ENCODE data around the gene POLR2L. TPM values are rescaled to one million over a fixed set of nuclear protein-coding genes. Genes with fewer than 3 reads are reported as not detected.

The POLR2L gene
- total and polyA plus RNA-seq, 3 experiments from 2014 or later: 114 to 182 (median 178) TPM

DNA sequence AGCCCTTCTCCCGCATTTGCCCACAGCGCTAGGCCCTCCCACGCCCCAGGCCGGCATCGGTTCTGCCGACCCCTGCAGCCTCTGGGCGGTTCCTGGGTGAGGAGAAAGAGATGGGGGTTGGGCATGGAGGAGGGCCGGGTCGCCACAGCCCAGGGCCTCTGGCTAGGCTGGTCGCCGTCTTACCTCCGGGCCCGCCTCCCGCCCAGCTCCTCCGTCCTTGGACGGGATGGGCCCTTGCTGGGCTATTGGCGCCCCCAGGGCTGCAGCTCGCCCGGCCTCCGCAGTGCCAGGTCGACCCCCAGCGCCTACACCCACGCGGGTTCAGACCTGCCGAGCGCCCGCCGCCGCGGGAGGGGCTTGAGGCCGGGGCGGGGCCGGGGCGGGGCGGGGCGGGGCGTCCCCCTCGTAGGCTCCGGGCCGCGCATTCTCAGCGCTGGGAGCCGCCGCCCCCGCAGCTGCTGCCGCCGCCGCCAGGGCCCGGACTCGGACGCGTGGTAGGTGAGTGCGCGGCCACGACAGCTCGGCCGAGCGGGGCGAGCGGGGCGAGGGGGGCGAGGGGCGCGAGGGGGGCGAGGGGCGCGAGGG is 9.7 kb downstream of the POLR2L start, which contains the start of gene CD151:
Gene CD151 (plus strand): TSS at position 424 of the 585 bp plus-strand sequence. CDS start 3,118 bp downstream, outside the sequence.
- Mint-ChIP-seq H3K27ac (peak within 1 kb of the TSS in 3 of 8 donors; percentile 52 to 84 (median 66)), H3K36me3 (peaks cover 0 to 5% (median 0%) of the 10 kb centered on the region in 3 donors), H3K27me3 (peaks cover 3 to 17% of the 10 kb centered on the region in 2 donors), H3K4me3 (peak within 1 kb of the TSS; percentile 63 to 87 (median 72)), H3K9me3 (no peaks in the 10 kb centered on the region), H3K4me1 (peaks cover 0 to 61% (median 12%) of the 10 kb centered on the region in 3 donors)
- DNase-seq: peak in 3 of 5 donors; percentile 44 to 63 (median 44)
- ChIA-PET POLR2A (interaction anchor here (0.5 to 3.3 kb wide), 5 partner anchors 10 to 137 kb away, joined by 3 to 16 read pairs (median 5); partner anchors contain the start of genes PNPLA2, RPLP2 and TMEM80), CTCF (interaction anchor here (0.7 to 1.3 kb wide), 3 partner anchors 10 to 16 kb away, joined by 3 to 6 read pairs (median 4); partner anchors contain the start of genes POLR2L and TSPAN4)
- Histone ChIP-seq H3K27ac (ENCODE audit: low read depth, low read length) (peak within 1 kb of the TSS; percentile 59), H3K4me3 (ENCODE audit: low read length) (peak within 1 kb of the TSS; percentile 34), H3K4me1 (ENCODE audit: insufficient read depth, low read length) (peaks cover 40% of the 10 kb centered on the region), H3K9me3 (ENCODE audit: low read length) (no peaks in the 10 kb centered on the region), H3K27me3 (ENCODE audit: insufficient read depth, low read length, poor library complexity, severe bottlenecking) (peaks cover 18% of the 10 kb centered on the region), H3K36me3 (ENCODE audit: insufficient read depth, low read length) (no peaks in the 10 kb centered on the region)

DNA sequence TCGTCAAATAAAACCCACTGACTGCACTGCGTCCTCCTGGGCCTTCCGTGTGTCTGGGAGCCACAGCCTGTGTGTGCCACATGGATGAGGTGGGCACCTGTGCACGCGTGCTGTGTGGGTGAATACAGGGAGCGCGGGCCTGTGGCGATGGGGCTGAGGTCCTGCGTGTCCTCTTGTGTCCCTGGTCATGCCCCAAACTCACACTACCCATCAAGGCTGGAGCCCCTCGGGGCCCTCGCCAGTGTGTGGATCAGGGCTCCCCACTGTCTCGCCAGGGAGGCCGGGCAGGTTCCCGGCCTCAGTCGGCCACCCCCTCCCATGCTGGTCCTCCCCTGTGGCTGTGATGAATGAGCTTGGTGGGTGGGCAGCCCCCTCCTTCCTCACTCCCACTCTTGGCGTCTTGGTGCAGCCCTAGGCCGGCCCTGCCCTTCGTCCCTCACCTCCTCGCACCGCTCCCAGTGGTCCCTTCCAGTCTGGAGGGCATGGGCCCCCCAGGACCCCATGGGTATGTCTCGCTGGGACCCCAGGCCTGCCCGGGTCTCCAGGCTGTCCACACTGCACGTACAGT is 10.3 kb downstream of the POLR2L start:
- H3K9me3 Mint-ChIP-seq: no peaks in the 10 kb centered on the region
- H3K4me1 Mint-ChIP-seq: peaks cover 0 to 64% (median 14%) of the 10 kb centered on the region in 3 donors
- peaks cover 0 to 2% (median 0%) of the 10 kb centered on the region in 3 donors for H3K36me3 Mint-ChIP-seq
- Histone ChIP-seq H3K27me3 (ENCODE audit: insufficient read depth, low read length, poor library complexity, severe bottlenecking) (peaks cover 20% of the 10 kb centered on the region), H3K27ac (ENCODE audit: low read depth, low read length) (peak overlapping the region; percentile 38), H3K9me3 (ENCODE audit: low read length) (no peaks in the 10 kb centered on the region), H3K4me3 (ENCODE audit: low read length) (peak overlapping the region; percentile 19), H3K4me1 (ENCODE audit: insufficient read depth, low read length) (peaks cover 44% of the 10 kb centered on the region), H3K36me3 (ENCODE audit: insufficient read depth, low read length) (no peaks in the 10 kb centered on the region)
- CTCF ChIA-PET: interaction anchor here (0.7 to 1.4 kb wide), 4 partner anchors 9 to 16 kb away, joined by 3 to 6 read pairs (median 4); partner anchors contain the start of genes POLR2L and TSPAN4
- peaks cover 4 to 19% of the 10 kb centered on the region in 2 donors for H3K27me3 Mint-ChIP-seq
- H3K27ac Mint-ChIP-seq: peak overlapping the region in 1 of 8 donors; percentile 52
- peak overlapping the region; percentile 33 to 67 (median 54) for H3K4me3 Mint-ChIP-seq
- no peak for DNase-seq
- POLR2A ChIA-PET: interaction anchor here (0.5 to 3.3 kb wide), 6 partner anchors 9 to 137 kb away, joined by 3 to 16 read pairs (median 5); partner anchors contain the start of genes PNPLA2, RPLP2, TMEM80 and TSPAN4

DNA sequence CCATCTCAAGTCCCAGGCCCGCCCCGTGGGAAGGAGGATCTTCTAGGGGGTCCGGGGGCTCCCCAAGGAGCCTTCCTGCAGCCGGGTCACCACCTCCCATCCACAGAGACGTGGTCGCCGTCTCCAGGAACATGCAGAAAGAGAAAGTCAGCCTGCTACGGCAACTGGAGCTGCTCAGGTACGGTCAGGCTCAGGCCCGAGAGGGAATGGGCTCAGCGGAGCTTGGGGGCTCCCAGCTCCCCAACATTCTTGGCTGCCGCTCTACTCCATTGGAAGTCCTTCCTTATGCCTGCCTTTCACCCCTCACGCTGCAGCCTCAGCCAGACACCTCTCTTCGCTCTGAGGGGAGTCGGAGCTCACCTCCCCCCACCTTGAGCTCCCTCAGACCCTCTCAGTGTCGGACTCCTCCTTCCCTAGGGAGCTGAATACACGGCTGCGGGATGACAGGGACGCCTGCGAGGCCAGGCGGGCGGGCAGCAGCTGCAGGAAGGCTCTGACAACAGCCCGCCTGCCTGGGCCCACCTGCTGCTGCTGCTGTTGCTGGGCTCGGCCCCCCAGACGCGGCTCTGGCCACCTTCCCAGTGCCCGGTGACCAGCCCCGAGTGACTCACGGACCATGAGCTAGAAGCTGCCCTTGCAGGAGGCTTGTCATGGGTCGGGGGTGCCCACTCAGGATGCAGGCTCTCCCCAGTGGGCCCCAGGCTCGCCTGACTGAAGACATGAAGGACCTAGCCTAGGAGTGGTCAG is 11.0 kb downstream of the POLR2L start:
- Histone ChIP-seq H3K27me3 (ENCODE audit: insufficient read depth, low read length, poor library complexity, severe bottlenecking) (peaks cover 20% of the 10 kb centered on the region), H3K4me3 (ENCODE audit: low read length) (no peak overlapping the region)

DNA sequence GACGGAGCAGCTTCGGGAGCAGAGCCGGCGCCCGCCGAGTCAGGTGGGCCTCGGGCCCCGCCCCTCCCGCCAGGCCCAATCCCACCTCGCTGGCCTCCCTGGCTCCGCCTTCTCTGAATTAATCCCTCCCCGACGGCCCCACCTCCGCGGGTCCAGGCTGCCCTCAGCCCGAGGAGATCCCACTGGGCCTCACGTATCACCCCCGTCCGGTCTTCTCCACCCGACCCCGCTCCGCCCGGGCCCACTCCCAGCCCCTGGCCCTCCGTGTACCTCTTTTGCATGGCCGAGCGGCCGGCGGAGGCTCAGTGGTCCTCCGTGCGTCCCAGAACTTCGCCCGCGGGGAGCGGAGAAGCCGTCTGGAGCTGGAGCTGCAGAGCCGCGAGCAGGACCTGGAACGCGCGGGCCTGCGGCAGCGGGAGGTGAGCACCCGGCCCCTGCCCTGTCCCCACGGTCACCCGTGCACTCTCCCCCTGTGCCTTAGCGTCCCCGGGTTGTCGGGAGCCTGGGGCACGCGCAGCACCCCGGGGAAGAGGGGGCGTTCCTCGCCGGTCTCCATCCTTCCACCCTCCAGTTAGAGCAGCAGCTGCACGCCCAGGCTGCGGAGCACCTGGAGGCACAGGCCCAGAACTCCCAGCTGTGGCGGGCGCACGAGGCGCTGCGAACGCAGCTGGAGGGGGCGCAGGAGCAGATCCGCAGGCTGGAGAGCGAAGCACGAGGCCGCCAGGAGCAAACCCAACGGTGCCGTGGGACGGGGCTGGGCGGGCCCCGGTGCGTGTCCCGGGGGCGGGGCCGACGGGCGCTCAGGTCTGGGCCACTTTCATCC is 11.8 kb downstream of the POLR2L start:
- Mint-ChIP-seq H3K36me3 (peaks cover 0 to 1% (median 0%) of the 10 kb centered on the region in 3 donors), H3K4me1 (peaks cover 4 to 70% (median 18%) of the 10 kb centered on the region in 3 donors), H3K27me3 (peaks cover 7 to 19% of the 10 kb centered on the region in 2 donors), H3K9me3 (no peaks in the 10 kb centered on the region), H3K4me3 (peak overlapping the region; percentile 52 to 84 (median 64)), H3K27ac (no peak overlapping the region)
- peak; percentile 58 to 77 (median 64) for DNase-seq
- no peak overlapping the region for H3K27ac ChIP-seq (ENCODE audit: low read depth, low read length)
- ChIA-PET CTCF (interaction anchor here (0.7 to 1.9 kb wide), 3 partner anchors 11 to 18 kb away, joined by 3 to 7 read pairs (median 5); partner anchors contain the start of gene PNPLA2), POLR2A (interaction anchor here (0.9 to 3.3 kb wide), 4 partner anchors 10 to 35 kb away, joined by 3 to 16 read pairs (median 4); partner anchors contain the start of genes PNPLA2 and TSPAN4)
- peak overlapping the region; percentile 32 for H3K4me3 ChIP-seq (ENCODE audit: low read length)
- no peaks in the 10 kb centered on the region for H3K36me3 ChIP-seq (ENCODE audit: insufficient read depth, low read length)
- H3K9me3 ChIP-seq (ENCODE audit: low read length): no peaks in the 10 kb centered on the region
- H3K4me1 ChIP-seq (ENCODE audit: insufficient read depth, low read length): peaks cover 47% of the 10 kb centered on the region
- peaks cover 20% of the 10 kb centered on the region for H3K27me3 ChIP-seq (ENCODE audit: insufficient read depth, low read length, poor library complexity, severe bottlenecking)

More for the DNA sequence above, 11.0 kb downstream of the POLR2L start:
- H3K36me3 Mint-ChIP-seq: no peaks in the 10 kb centered on the region
- POLR2A ChIA-PET: interaction anchor here (0.9 to 3.3 kb wide), 5 partner anchors 9 to 27 kb away, joined by 3 to 16 read pairs (median 5); partner anchors contain the start of genes PNPLA2 and TSPAN4
- H3K4me1 Mint-ChIP-seq: peaks cover 4 to 70% (median 18%) of the 10 kb centered on the region in 3 donors
- H3K4me1 ChIP-seq (ENCODE audit: insufficient read depth, low read length): peaks cover 47% of the 10 kb centered on the region
- H3K4me3 Mint-ChIP-seq: peak overlapping the region; percentile 33 to 74 (median 54)
- H3K27ac ChIP-seq (ENCODE audit: low read depth, low read length): no peak overlapping the region
- H3K27ac Mint-ChIP-seq: peak overlapping the region in 1 of 8 donors; percentile 52
- CTCF ChIA-PET: interaction anchor here (0.7 to 1.9 kb wide), 4 partner anchors 9 to 17 kb away, joined by 3 to 7 read pairs (median 4); partner anchors contain the start of gene PNPLA2
- no peaks in the 10 kb centered on the region for H3K9me3 Mint-ChIP-seq
- no peaks in the 10 kb centered on the region for H3K9me3 ChIP-seq (ENCODE audit: low read length)
- H3K36me3 ChIP-seq (ENCODE audit: insufficient read depth, low read length): no peaks in the 10 kb centered on the region
- no peak for DNase-seq
- peaks cover 7 to 19% of the 10 kb centered on the region in 2 donors for H3K27me3 Mint-ChIP-seq

DNA sequence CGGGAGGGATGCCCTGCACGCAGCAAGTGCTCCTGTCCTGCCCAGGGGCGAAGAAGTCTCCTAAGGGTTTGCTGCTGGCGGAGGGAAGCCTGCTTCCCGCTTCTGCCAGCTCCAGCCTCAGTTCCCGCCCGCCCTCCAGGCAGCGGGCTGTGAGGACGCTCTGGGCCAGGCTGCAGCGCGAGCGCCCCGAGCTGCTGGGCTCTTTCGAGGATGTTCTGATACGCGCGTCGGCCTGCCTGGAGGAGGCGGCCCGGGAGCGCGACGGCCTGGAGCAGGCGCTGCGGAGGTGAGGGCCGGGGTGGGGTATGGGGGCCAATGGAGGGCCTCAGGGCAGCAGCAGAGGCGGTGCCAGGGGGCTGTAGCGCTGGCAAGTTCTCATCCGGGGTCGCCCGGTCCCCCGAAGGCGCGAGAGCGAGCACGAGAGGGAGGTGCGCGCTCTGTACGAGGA is 12.5 kb downstream of the POLR2L start:
- Mint-ChIP-seq H3K36me3 (peaks cover 0 to 7% (median 4%) of the 10 kb centered on the region in 3 donors), H3K4me1 (peaks cover 4 to 69% (median 18%) of the 10 kb centered on the region in 3 donors), H3K9me3 (no peaks in the 10 kb centered on the region), H3K4me3 (peak overlapping the region; percentile 52 to 84 (median 64)), H3K27ac (no peak overlapping the region), H3K27me3 (peaks cover 9 to 19% of the 10 kb centered on the region in 2 donors)
- H3K9me3 ChIP-seq (ENCODE audit: low read length): no peaks in the 10 kb centered on the region
- POLR2A ChIA-PET: interaction anchor here (1.3 to 3.3 kb wide), 3 partner anchors 10 to 34 kb away, joined by 3 to 16 read pairs (median 6); partner anchors contain the start of gene PNPLA2
- H3K36me3 ChIP-seq (ENCODE audit: insufficient read depth, low read length): no peaks in the 10 kb centered on the region
- H3K4me3 ChIP-seq (ENCODE audit: low read length): peak overlapping the region; percentile 28
- CTCF ChIA-PET: interaction anchor here (1.9 kb wide), 1 partner anchor 18 kb away, joined by 7 read pairs; no protein-coding TSS in a partner anchor
- no peak overlapping the region for H3K27ac ChIP-seq (ENCODE audit: low read depth, low read length)
- DNase-seq: no peak
- H3K27me3 ChIP-seq (ENCODE audit: insufficient read depth, low read length, poor library complexity, severe bottlenecking): peaks cover 20% of the 10 kb centered on the region
- H3K4me1 ChIP-seq (ENCODE audit: insufficient read depth, low read length): peaks cover 47% of the 10 kb centered on the region

DNA sequence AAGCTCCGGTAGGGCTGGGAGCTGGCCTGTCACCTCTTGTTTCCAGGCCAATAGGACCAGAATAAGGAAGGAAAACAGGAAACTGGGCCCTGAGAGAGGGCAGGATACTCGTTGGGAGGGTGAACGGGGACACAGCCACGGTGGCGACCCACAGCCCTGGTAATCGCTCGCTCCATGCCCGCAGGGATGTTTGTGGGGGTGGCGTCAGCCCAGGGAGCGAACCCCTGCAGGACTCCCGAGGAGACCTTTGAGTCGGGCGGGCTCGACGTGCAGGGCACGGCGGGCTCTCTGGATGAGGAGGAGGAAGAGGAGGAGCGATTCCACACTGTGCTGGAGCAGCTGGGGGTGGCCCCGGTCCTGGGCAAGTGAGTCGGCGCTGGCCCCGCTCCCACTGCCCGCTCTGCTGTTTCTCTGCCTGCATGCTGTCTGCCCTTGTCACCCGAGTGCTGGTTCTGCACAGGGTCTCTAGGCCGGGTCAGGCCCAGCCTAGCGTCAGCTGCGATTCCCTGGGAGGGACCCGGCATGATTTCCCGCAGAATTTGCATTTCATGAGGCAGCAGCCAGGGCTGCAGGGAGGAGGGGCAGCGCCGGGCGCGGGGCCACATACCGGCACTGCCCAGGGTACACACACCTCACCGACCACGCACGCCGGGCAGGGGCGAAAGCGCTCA is 13.0 kb downstream of the POLR2L start:
- H3K9me3 Mint-ChIP-seq: no peaks in the 10 kb centered on the region
- peaks cover 9 to 19% of the 10 kb centered on the region in 2 donors for H3K27me3 Mint-ChIP-seq
- Histone ChIP-seq H3K27ac (ENCODE audit: low read depth, low read length) (no peak overlapping the region), H3K9me3 (ENCODE audit: low read length) (no peaks in the 10 kb centered on the region), H3K36me3 (ENCODE audit: insufficient read depth, low read length) (no peaks in the 10 kb centered on the region), H3K4me3 (ENCODE audit: low read length) (peak overlapping the region; percentile 28), H3K27me3 (ENCODE audit: insufficient read depth, low read length, poor library complexity, severe bottlenecking) (peaks cover 20% of the 10 kb centered on the region), H3K4me1 (ENCODE audit: insufficient read depth, low read length) (peaks cover 47% of the 10 kb centered on the region)
- peak overlapping the region; percentile 29 to 84 (median 49) for H3K4me3 Mint-ChIP-seq
- ChIA-PET CTCF (interaction anchor here (1.9 kb wide), 1 partner anchor 19 kb away, joined by 7 read pairs; no protein-coding TSS in a partner anchor), POLR2A (interaction anchor here (1.8 to 3.3 kb wide), 3 partner anchors 9 to 33 kb away, joined by 6 to 16 read pairs (median 7); partner anchors contain the start of gene PNPLA2)
- H3K36me3 Mint-ChIP-seq: peaks cover 0 to 9% (median 4%) of the 10 kb centered on the region in 3 donors
- no peak overlapping the region for H3K27ac Mint-ChIP-seq
- no peak for DNase-seq
- peaks cover 4 to 64% (median 18%) of the 10 kb centered on the region in 3 donors for H3K4me1 Mint-ChIP-seq

Measured in CD8-positive, alpha-beta memory T cell (primary cell).